Mesendoderm (in vitro differentiated cells): ENCODE measurements around the gene SLC5A11.

Experiments used
- DNase-seq: peaks from one replicate; pipeline ENCODE4 v3.0.0; 2013
- H2AK5ac ChIP-seq: 2 replicates; pipeline ENCODE4 v1.6.1; 2013; ENCODE audit warnings: low read length, inconsistent platforms
- H2BK120ac ChIP-seq: 2 replicates; pipeline ENCODE4 v1.6.1; 2013; ENCODE audit warnings: low read depth, mild to moderate bottlenecking, low read length, moderate library complexity, mixed read lengths
- H2BK15ac ChIP-seq: replicated peaks from 2 replicates; pipeline ENCODE4 v1.6.1; 2013; ENCODE audit warnings: low read depth, mild to moderate bottlenecking, moderate library complexity
- H2BK5ac ChIP-seq: 2 replicates; pipeline ENCODE4 v1.6.1; 2013; ENCODE audit warnings: low read length, inconsistent platforms
- H3K18ac ChIP-seq: 2 replicates; pipeline ENCODE4 v1.6.1; 2013; ENCODE audit warnings: mild to moderate bottlenecking, low read length, mixed read lengths
- H3K23ac ChIP-seq: one replicate; pipeline ENCODE4 v1.6.1; 2013; ENCODE audit warnings: low read length
- H3K27ac ChIP-seq: 2 replicates; pipeline ENCODE4 v1.5.1; 2013; ENCODE audit warnings: low read depth, mild to moderate bottlenecking, inconsistent platforms, low read length, moderate library complexity
- H3K27me3 ChIP-seq: 2 replicates; pipeline ENCODE4 v1.6.1; 2013; ENCODE audit warnings: low read length, control low read depth, mild to moderate bottlenecking, inconsistent platforms; ENCODE audit not compliant: insufficient read depth, poor library complexity
- H3K36me3 ChIP-seq: 2 replicates; pipeline ENCODE4 v1.6.1; 2013; ENCODE audit warnings: low read length, inconsistent platforms; ENCODE audit not compliant: control insufficient read depth, insufficient read depth
- H3K4ac ChIP-seq: one replicate; pipeline ENCODE4 v1.6.1; 2013; ENCODE audit warnings: low read depth, mild to moderate bottlenecking, low read length, moderate library complexity
- H3K4me1 ChIP-seq: 2 replicates; pipeline ENCODE4 v1.6.1; 2013; ENCODE audit warnings: low read depth, low read length, inconsistent platforms; ENCODE audit not compliant: control insufficient read depth
- H3K4me2 ChIP-seq: 2 replicates; pipeline ENCODE4 v1.6.1; 2013; ENCODE audit warnings: low read length
- H3K4me3 ChIP-seq: 2 replicates; pipeline ENCODE4 v1.5.1; 2013; ENCODE audit warnings: mild to moderate bottlenecking, low read length
- H3K56ac ChIP-seq: one replicate; pipeline ENCODE4 v1.6.1; 2013; ENCODE audit warnings: low read length
- H3K79me1 ChIP-seq: 2 replicates; pipeline ENCODE4 v1.6.1; 2013; ENCODE audit warnings: low read length, inconsistent platforms
- H3K79me2 ChIP-seq: 2 replicates; pipeline ENCODE4 v1.6.1; 2013; ENCODE audit warnings: mild to moderate bottlenecking, low read length; ENCODE audit not compliant: control insufficient read depth, insufficient read depth
- H3K9ac ChIP-seq: 2 replicates; pipeline ENCODE4 v1.6.1; 2013; ENCODE audit warnings: low read length, inconsistent platforms
- H4K5ac ChIP-seq: one replicate; pipeline ENCODE4 v1.6.1; 2013; ENCODE audit warnings: low read length
- H4K8ac ChIP-seq: one replicate; pipeline ENCODE4 v1.6.1; 2013; ENCODE audit warnings: low read depth, mild to moderate bottlenecking, control low read depth, low read length, moderate library complexity
- WGBS: extraction: QIAGEN DNeasy Blood & Tissue Kit; methylation state at CpG from one replicate; pipeline ENCODE4 v1.1.7; 2013; ENCODE audit warnings: low lambda C conversion rate, missing lambda C conversion rate; ENCODE audit not compliant: insufficient coverage; ENCODE audit errors: extremely low coverage; 5-methylcytosine and 5-hydroxymethylcytosine counted together

Gene SLC5A11

DNA sequence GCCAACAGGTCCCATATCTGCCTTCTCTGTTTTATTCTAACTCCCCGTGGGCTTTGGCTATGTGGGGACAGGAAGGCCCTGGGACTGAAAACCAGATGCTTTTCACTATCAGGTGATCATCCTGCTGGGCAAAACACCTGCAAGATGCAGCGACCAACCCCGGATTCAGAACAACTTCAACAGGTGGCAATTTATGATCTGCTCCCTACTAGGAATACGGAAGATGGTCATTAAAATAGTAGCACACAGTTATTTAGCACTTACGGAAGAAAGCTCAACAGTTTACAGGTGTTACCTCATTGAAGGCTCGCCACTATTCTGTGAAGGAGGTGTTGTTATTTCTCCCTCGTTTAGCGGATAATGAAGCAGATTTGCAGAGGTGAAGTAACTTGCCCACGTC lies 7.8 kb upstream of the SLC5A11 start:
- no peak overlapping the region for H2BK120ac ChIP-seq
- H3K4me3 ChIP-seq, result no peak overlapping the region
- H3K27ac ChIP-seq, result no peak overlapping the region
- H3K79me1 ChIP-seq, result no peaks in the 10 kb centered on the region
- no peaks in the 10 kb centered on the region for H3K4me1 ChIP-seq
- no peak overlapping the region for H2BK5ac ChIP-seq
- H3K23ac ChIP-seq, result no peak overlapping the region
- H3K56ac ChIP-seq, result no peak overlapping the region
- no peak overlapping the region for H3K4me2 ChIP-seq
- no peak overlapping the region for H3K18ac ChIP-seq
- no CpG with 5 or more reads among the region's 9 CpGs for WGBS
- H3K79me2 ChIP-seq, result no peaks in the 10 kb centered on the region
- no peak overlapping the region for H3K9ac ChIP-seq
- H4K5ac ChIP-seq, result no peak overlapping the region
- H3K27me3 ChIP-seq, result no peaks in the 10 kb centered on the region
- DNase-seq, result no peak
- H2AK5ac ChIP-seq, result no peak overlapping the region
- H2BK15ac ChIP-seq, result no peak overlapping the region
- H3K36me3 ChIP-seq, result no peaks in the 10 kb centered on the region
- no peak overlapping the region for H4K8ac ChIP-seq
- H3K4ac ChIP-seq, result no peak overlapping the region

GRCh38 chr16:24838554-24839266 lies 7.1 kb upstream of the SLC5A11 start:
- Histone ChIP-seq H3K56ac (no peak overlapping the region), H2BK120ac (no peak overlapping the region), H2AK5ac (no peak overlapping the region), H3K4ac (no peak overlapping the region), H3K79me2 (no peaks in the 10 kb centered on the region), H3K18ac (no peak overlapping the region), H2BK5ac (no peak overlapping the region), H3K4me2 (no peak overlapping the region), H3K4me1 (no peaks in the 10 kb centered on the region), H3K27ac (no peak overlapping the region), H3K27me3 (no peaks in the 10 kb centered on the region), H3K4me3 (no peak overlapping the region), H4K5ac (no peak overlapping the region), H3K36me3 (no peaks in the 10 kb centered on the region), H3K23ac (no peak overlapping the region), H3K9ac (no peak overlapping the region), H2BK15ac (no peak overlapping the region), H3K79me1 (no peaks in the 10 kb centered on the region), H4K8ac (no peak overlapping the region)
- DNase-seq, result no peak
- WGBS, result no CpG with 5 or more reads among the region's 5 CpGs

DNA sequence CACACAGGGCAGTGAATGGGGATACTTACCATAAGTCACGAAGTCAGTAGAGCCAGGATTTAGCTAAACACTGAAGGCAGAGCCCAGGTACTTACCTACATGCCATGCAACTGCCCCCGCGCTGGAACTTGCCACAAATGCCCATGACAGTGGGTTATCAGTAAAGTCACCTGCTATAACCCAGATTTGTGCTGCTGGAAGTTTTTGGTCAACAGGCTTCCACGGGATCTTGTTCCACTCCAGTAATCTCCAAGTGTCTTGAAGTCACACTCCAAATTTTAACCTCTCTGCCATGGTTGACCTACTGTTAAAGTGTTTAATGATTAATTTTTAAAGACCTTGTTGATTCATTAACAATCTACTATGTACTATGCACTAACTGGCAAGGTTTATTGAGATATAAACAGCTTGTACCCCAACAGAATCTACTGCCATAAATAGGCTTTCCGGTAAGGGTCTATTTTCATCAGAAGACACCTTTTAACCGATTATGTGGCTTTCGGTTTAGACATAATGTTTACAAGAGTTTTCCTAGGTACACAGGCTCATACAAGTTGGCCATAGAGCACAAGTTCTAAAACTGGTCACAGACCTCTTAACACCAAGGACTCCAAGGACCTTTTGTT lies 6.3 kb upstream of the SLC5A11 start:
- Histone ChIP-seq H2AK5ac (no peak overlapping the region), H2BK15ac (no peak overlapping the region), H3K27ac (no peak overlapping the region), H4K5ac (no peak overlapping the region), H3K9ac (no peak overlapping the region), H3K79me2 (no peaks in the 10 kb centered on the region), H4K8ac (no peak overlapping the region), H3K79me1 (no peaks in the 10 kb centered on the region), H3K23ac (no peak overlapping the region), H3K36me3 (no peaks in the 10 kb centered on the region), H2BK5ac (no peak overlapping the region), H2BK120ac (no peak overlapping the region), H3K18ac (no peak overlapping the region), H3K4me2 (no peak overlapping the region), H3K56ac (no peak overlapping the region), H3K4ac (no peak overlapping the region), H3K4me1 (peaks cover 2% of the 10 kb centered on the region), H3K4me3 (no peak overlapping the region), H3K27me3 (no peaks in the 10 kb centered on the region)
- DNase-seq, result no peak
- WGBS, result no CpG with 5 or more reads among the region's 7 CpGs

GRCh38 chr16:24841291-24841690 lies 4.5 kb upstream of the SLC5A11 start:
- Histone ChIP-seq H2BK15ac (no peak overlapping the region), H3K36me3 (no peaks in the 10 kb centered on the region), H3K27ac (no peak overlapping the region), H2BK120ac (no peak overlapping the region), H3K9ac (no peak overlapping the region), H3K4ac (no peak overlapping the region), H4K5ac (no peak overlapping the region), H2AK5ac (no peak overlapping the region), H3K4me3 (no peak overlapping the region), H3K79me1 (no peaks in the 10 kb centered on the region), H3K27me3 (no peaks in the 10 kb centered on the region), H3K23ac (no peak overlapping the region), H3K79me2 (no peaks in the 10 kb centered on the region), H3K4me1 (peaks cover 2% of the 10 kb centered on the region), H2BK5ac (no peak overlapping the region), H3K4me2 (no peak overlapping the region), H3K18ac (no peak overlapping the region), H3K56ac (no peak overlapping the region), H4K8ac (no peak overlapping the region)
- no peak for DNase-seq

DNA sequence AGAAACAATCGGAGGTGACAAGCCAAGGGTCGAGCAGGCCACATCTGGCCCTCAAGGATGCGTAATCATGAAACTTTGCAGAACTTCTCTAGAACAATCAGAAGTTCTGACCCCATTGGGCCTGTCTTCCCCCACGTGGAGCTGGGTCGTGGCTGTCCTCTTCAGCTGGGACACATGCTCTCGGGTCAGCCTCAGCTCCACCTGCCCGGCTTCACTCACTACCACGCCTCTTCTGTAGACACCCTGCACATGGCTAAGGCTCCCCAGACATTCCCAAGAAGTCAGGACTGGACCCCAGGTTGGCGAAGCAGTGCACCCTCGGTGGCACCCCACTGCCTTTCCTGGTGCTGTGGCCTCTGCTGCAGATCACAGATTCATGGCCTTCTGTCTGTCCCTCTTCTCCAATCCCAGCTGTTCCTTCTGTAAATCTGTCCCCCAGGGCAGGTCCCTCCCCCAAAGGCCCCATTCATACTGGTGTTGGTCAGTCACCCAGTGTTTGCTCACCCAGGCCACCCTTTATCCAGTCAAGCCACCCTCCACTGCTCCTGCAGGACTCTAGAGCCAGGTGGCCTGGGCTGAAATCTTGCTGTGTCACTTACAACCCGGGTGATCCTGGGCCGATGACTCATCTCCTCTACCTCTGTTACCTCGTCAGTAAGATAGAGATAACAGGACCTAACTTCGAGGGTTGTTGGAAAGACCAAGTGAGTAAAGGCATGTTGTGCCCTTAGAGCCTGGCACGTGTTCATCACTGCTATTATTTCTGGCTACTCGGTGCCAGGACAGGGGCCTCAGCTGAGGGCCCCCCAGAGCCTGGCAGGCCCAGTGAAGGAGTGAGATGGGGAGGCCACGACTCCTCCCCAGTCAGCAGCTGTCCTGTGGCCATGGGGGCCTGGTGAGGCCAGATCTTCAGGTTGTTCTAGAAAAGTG lies 1.4 kb upstream of the SLC5A11 start:
- Histone ChIP-seq H3K27ac (no peak overlapping the region), H2BK120ac (no peak overlapping the region), H3K23ac (no peak overlapping the region), H2AK5ac (no peak overlapping the region), H4K5ac (no peak overlapping the region), H3K36me3 (no peaks in the 10 kb centered on the region), H2BK15ac (no peak overlapping the region), H3K27me3 (no peaks in the 10 kb centered on the region), H3K56ac (peak overlapping the region; percentile 49), H3K4me3 (no peak overlapping the region), H3K4me2 (no peak overlapping the region), H3K79me2 (no peaks in the 10 kb centered on the region), H3K4me1 (peaks cover 2% of the 10 kb centered on the region), H3K79me1 (no peaks in the 10 kb centered on the region), H3K9ac (no peak overlapping the region), H3K18ac (no peak overlapping the region), H3K4ac (peak overlapping the region; percentile 26), H2BK5ac (no peak overlapping the region), H4K8ac (no peak overlapping the region)
- DNase-seq, result peak; percentile 86
- WGBS, result no CpG with 5 or more reads among the region's 17 CpGs
